Activated CD4-positive, alpha-beta T cell treated with anti-CD3 and anti-CD28 coated beads, Interleukin-2, amount 10 ng/mL, durations not matched to agents 24 days and 14 days (primary cell): ENCODE measurements around the gene MUC5B. TPM values are rescaled to one million over a fixed set of nuclear protein-coding genes. Genes with fewer than 3 reads are reported as not detected.

Source experiments
- DNase-seq: peaks from one replicate; pipeline ENCODE4 v3.0.0; 2022
- H3K27ac Mint-ChIP-seq: one replicate; pipeline ENCODE4 v1.8.0; 2022; ENCODE audit warnings: mild to moderate bottlenecking, mixed read lengths
- H3K27me3 Mint-ChIP-seq: one replicate; pipeline ENCODE4 v1.8.0; 2022; ENCODE audit warnings: mixed read lengths
- H3K36me3 Mint-ChIP-seq: one replicate; pipeline ENCODE4 v1.8.0; 2022; ENCODE audit warnings: low read depth, mild to moderate bottlenecking, mixed read lengths
- H3K4me1 Mint-ChIP-seq: one replicate; pipeline ENCODE4 v1.8.0; 2021; ENCODE audit warnings: mixed read lengths
- H3K4me3 Mint-ChIP-seq: one replicate; pipeline ENCODE4 v1.8.0; 2022; ENCODE audit warnings: mild to moderate bottlenecking, moderate library complexity, mixed read lengths
- H3K9me3 Mint-ChIP-seq: one replicate; pipeline ENCODE4 v1.8.0; 2021; ENCODE audit warnings: mixed read lengths
- intact Hi-C: fragments of 100-400 bp; cut with micrococcal nuclease; formaldehyde crosslinking; loops from one replicate; pipeline ENCODE4 v1.15.1; 2023
- total RNA-seq: library from RNA; stranded (reverse); gene quantifications from 2 replicates; pipeline ENCODE4 v1.2.3, GENCODE V29; 2022

Gene MUC5B
- total RNA-seq, 1 donor from 2014 or later: not detected

- H3K27ac Mint-ChIP-seq: no peak overlapping the region
- intact Hi-C loops: no loop called here
- no peak overlapping the region for H3K4me3 Mint-ChIP-seq
- peaks cover 5% of the 10 kb centered on the region for H3K36me3 Mint-ChIP-seq
- no peaks in the 10 kb centered on the region for H3K27me3 Mint-ChIP-seq
- DNase-seq: no peak
- no peaks in the 10 kb centered on the region for H3K9me3 Mint-ChIP-seq
- H3K4me1 Mint-ChIP-seq: peaks cover 5% of the 10 kb centered on the region
Measured at GRCh38 chr11:1302041-1302460, 79.2 kb downstream of the MUC5B start.

DNA sequence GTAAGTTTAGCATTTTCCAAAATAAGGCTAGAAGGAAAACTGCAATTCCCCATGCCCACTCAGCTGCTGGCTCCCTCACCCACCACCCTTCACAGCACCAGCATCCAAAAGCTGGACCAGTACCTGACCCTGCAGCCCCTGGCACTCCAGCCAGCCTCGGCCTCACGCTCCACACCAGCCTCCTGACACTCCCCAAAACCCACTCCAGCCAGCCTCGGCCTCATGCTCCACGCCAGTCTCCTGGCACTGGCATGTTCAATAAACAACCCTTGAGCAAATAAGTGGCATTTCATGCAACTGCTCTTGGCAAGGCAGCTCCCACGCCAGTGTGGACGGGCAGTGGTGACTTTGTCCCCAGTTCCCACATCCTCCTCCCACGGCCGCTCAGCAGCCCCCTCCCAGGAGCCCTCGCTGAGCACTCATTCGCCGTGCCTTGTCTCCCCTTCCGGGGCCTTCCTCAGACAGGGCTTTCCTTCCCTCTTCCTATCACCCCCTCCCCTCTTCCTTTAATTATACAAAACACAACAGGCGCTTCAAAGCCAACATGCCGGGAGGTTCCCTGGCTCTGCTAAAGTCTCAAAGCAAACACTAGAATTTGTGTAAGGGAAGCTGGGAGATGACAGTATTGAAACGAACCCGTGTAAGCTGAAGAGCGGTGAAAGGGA is 79.7 kb downstream of the MUC5B start:
- Mint-ChIP-seq H3K27ac (no peak overlapping the region), H3K9me3 (no peaks in the 10 kb centered on the region)

DNA sequence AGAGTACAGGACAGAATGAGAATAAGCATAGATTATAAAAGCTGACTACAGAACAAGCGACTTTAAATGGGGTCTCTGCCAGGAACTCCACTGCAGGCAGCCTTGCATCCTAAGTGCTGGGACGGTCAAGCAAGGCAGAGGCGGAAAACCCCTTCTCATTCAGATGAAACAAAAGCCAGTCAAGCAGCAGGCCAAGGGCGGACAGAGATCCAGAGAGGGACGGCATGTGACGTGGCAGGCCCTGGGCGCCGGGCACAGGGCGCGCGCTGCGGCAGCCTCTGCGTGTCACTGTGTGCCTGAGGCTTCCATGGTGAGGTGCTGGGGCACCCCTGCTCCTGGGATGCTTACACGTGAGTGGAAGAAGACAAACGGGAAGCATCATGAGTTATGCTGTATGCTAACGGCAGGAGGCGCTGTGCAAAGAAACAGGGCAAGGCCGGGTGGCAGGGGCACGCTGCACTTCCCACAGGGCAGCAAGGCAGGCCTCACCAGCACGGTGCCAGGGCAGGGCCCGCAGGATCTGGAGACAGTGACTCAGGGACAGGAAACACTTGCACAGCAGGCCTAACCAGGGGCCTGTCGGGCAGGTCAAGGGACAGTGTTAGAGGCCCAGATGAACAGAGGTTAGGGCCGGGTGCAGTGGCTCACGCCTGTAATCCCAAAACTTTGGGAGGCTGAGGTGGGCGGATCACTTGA is 80.4 kb downstream of the MUC5B start:
- Mint-ChIP-seq H3K27me3 (no peaks in the 10 kb centered on the region), H3K36me3 (peaks cover 5% of the 10 kb centered on the region), H3K9me3 (no peaks in the 10 kb centered on the region), H3K4me1 (peaks cover 11% of the 10 kb centered on the region), H3K27ac (no peak overlapping the region), H3K4me3 (no peak overlapping the region)
- no peak for DNase-seq
- intact Hi-C loops: no loop called here

More for the DNA sequence above, 79.7 kb downstream of the MUC5B start:
- no peak overlapping the region for H3K4me3 Mint-ChIP-seq
- intact Hi-C loops: no loop called here
- no peak for DNase-seq
- H3K27me3 Mint-ChIP-seq: no peaks in the 10 kb centered on the region
- peaks cover 8% of the 10 kb centered on the region for H3K4me1 Mint-ChIP-seq
- peaks cover 5% of the 10 kb centered on the region for H3K36me3 Mint-ChIP-seq

- H3K9me3 Mint-ChIP-seq: no peaks in the 10 kb centered on the region
- no peak overlapping the region for H3K4me3 Mint-ChIP-seq
- no peaks in the 10 kb centered on the region for H3K27me3 Mint-ChIP-seq
- DNase-seq: no peak
- H3K36me3 Mint-ChIP-seq: peaks cover 5% of the 10 kb centered on the region
- H3K27ac Mint-ChIP-seq: no peak overlapping the region
- intact Hi-C loops: no loop called here
- peaks cover 14% of the 10 kb centered on the region for H3K4me1 Mint-ChIP-seq
Measured at GRCh38 chr11:1303973-1304372, 81.1 kb downstream of the MUC5B start.

GRCh38 chr11:1304380-1304779 is 81.5 kb downstream of the MUC5B start:
- peaks cover 14% of the 10 kb centered on the region for H3K4me1 Mint-ChIP-seq

DNA sequence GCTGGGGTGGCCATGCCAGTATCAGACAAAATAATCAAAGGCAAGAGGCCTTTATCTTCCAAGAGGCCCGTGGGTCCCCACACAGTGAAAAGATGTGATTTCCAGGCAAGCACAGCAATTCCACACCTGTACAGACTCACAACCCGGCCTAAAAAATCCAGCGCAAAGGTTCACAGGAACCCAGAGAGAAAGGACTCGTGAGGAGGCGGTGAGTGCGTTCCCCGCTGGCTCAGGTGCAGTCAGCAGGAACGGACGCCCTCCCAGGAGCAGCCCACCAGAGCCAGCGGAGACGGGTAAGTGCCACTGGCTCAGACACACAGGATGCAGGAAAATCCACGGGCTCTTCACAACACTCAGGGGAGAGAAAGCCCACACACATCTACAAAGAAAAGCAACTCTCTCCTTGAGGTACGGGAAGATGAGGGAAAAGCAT is 82.2 kb downstream of the MUC5B start:
- no peak overlapping the region for H3K4me3 Mint-ChIP-seq
- DNase-seq: peak; percentile 52
- intact Hi-C loops: no loop called here
- peaks cover 16% of the 10 kb centered on the region for H3K4me1 Mint-ChIP-seq
- peaks cover 5% of the 10 kb centered on the region for H3K36me3 Mint-ChIP-seq
- no peaks in the 10 kb centered on the region for H3K27me3 Mint-ChIP-seq
- no peak overlapping the region for H3K27ac Mint-ChIP-seq
- H3K9me3 Mint-ChIP-seq: no peaks in the 10 kb centered on the region

More at GRCh38 chr11:1304380-1304779, 81.5 kb downstream of the MUC5B start:
- Mint-ChIP-seq H3K36me3 (peaks cover 5% of the 10 kb centered on the region), H3K27me3 (no peaks in the 10 kb centered on the region), H3K4me3 (no peak overlapping the region), H3K27ac (no peak overlapping the region), H3K9me3 (no peaks in the 10 kb centered on the region)
- no peak for DNase-seq
- intact Hi-C loops: no loop called here

DNA sequence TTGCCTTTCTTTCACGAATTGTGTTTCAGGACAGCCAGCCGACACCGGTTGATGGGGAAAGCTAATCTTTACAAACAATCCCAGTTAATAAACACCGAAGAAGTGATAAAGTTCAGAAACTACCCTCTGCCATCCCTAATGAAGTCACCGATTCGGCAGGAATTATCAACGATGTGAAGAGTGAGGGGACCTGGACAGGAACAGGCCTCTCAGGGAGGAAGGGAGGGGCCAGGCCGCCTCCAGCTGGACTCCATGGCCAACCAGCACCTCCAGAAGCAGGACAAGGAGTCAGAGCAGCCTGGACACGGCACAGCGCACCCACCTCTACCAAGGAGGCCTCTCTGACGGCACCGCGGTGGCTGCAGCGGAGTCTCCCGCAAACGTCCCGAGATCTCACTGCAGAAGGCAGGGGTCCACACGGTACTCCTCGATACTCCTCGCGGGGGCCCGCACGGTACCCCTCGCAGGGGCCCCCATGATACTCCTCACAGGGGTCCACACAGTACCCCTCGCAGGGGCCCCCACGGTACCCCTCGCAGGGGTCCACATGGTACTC is 82.7 kb downstream of the MUC5B start:
- Mint-ChIP-seq H3K4me3 (no peak overlapping the region), H3K27ac (no peak overlapping the region), H3K36me3 (peaks cover 7% of the 10 kb centered on the region), H3K27me3 (no peaks in the 10 kb centered on the region), H3K9me3 (peaks cover 2% of the 10 kb centered on the region), H3K4me1 (peaks cover 19% of the 10 kb centered on the region)
- intact Hi-C loops: no loop called here
- DNase-seq: peak; percentile 57

DNA sequence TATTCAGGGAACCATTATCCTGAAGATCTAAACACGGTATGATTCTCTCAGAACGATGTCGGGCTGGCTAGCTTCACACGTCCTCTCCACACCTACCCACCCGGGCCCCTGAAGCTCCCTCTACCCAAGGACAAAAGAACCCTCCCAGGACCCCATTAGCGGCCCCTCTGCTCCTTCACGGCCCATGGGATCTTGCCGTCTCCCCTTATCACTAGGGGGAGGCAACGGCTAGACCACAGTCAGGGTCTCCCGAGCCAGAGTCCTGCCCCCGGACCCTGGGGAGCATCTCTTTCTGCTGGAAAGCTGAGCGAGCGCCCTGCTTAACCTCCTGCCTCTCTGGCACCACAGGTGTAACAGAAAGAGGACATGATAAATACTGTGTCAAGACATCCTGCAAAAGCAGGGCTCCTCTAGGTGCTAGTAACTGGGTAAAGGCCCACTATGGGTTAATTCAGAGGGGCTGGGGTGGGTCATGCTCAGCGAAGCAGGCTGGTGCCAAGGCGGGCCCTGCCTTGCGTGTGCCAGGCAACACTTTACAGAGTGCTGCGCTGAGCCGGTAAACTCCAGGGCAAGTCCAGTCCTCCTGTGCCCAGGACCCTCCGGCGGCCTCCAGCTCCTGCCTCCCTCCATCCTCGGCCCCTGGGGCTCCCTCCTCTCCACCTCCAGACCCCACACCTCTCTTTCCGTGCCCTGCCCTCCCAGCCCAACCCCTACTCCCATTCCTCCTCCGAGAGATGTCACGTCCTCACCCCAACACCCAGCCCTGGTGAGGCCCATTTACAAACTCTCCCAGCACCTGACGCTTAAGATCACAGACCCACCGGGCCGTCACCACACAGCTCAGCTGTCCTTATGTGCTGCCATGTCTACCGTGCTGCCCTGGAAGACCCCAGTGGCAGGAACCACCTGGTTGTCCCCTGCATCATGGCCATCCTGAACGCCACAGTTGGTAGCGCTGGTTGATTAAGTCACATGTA is 83.6 kb downstream of the MUC5B start:
- Mint-ChIP-seq H3K4me3 (no peak overlapping the region), H3K4me1 (peaks cover 27% of the 10 kb centered on the region), H3K9me3 (peaks cover 11% of the 10 kb centered on the region), H3K27ac (no peak overlapping the region), H3K27me3 (no peaks in the 10 kb centered on the region), H3K36me3 (peaks cover 13% of the 10 kb centered on the region)
- DNase-seq: peak; percentile 55
- intact Hi-C loops: no loop called here

- peak overlapping the region; percentile 19 for H3K4me3 Mint-ChIP-seq
- H3K9me3 Mint-ChIP-seq: peaks cover 17% of the 10 kb centered on the region
- no peak overlapping the region for H3K27ac Mint-ChIP-seq
- no peak for DNase-seq
- intact Hi-C loops: no loop called here
- H3K36me3 Mint-ChIP-seq: peaks cover 13% of the 10 kb centered on the region
- H3K4me1 Mint-ChIP-seq: peaks cover 27% of the 10 kb centered on the region
- peaks cover 2% of the 10 kb centered on the region for H3K27me3 Mint-ChIP-seq
Measured at GRCh38 chr11:1307163-1307870, 84.5 kb downstream of the MUC5B start.

DNA sequence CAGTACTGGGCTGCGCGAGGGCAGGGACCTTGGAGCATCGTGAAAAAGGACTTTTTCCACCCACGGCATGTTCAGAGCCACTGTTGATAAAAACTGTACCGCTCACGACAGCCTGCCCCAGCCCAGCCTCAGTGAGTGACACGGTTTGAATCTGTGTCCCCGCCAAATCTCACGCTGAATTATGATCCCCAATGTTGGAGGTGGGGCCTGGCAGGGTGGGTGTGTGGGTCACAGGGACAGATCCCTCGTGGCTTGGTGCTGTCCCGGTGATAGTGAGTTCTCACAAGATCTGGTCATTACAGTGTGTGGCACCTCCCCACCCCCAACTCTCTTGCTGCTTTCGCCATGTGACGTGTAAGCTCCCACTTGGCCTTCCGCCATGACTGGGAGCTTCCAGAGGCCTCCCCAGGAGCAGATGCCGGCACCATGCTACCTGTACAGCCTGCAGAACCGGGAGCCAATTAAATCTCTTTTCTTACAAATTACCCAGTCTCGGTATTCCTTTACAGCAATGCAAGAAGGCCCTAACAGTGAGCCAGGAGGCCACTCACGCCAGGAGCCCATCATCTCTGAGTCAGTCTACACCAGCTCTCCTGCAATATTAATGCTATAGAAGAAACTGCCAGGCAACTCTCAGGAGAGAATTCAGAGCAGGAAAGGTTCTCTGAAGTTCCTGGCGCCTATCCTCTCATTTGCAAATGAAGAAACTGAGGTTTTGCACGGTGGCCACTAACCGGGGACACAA is 85.3 kb downstream of the MUC5B start:
- Mint-ChIP-seq H3K27ac (peak overlapping the region; percentile 74), H3K9me3 (peaks cover 21% of the 10 kb centered on the region), H3K4me3 (peak overlapping the region; percentile 65), H3K36me3 (peaks cover 15% of the 10 kb centered on the region), H3K27me3 (peaks cover 6% of the 10 kb centered on the region), H3K4me1 (peaks cover 27% of the 10 kb centered on the region)
- intact Hi-C loops: loop anchor here (2.0 kb wide), 2 partner anchors 45 to 75 kb away; no protein-coding TSS in a partner anchor
- no peak for DNase-seq

GRCh38 chr11:1308743-1309497 is 86.1 kb downstream of the MUC5B start:
- H3K36me3 Mint-ChIP-seq: peaks cover 15% of the 10 kb centered on the region
- peaks cover 14% of the 10 kb centered on the region for H3K27me3 Mint-ChIP-seq
- H3K4me1 Mint-ChIP-seq: peaks cover 27% of the 10 kb centered on the region
- DNase-seq: no peak
- peak overlapping the region; percentile 74 for H3K27ac Mint-ChIP-seq
- H3K9me3 Mint-ChIP-seq: peaks cover 21% of the 10 kb centered on the region
- intact Hi-C loops: loop anchor here (1.0 to 2.0 kb wide), 3 partner anchors 27 to 74 kb away; no protein-coding TSS in a partner anchor
- peak overlapping the region; percentile 65 for H3K4me3 Mint-ChIP-seq
